ENCODE measurements around the gene EIF3F.

DNA sequence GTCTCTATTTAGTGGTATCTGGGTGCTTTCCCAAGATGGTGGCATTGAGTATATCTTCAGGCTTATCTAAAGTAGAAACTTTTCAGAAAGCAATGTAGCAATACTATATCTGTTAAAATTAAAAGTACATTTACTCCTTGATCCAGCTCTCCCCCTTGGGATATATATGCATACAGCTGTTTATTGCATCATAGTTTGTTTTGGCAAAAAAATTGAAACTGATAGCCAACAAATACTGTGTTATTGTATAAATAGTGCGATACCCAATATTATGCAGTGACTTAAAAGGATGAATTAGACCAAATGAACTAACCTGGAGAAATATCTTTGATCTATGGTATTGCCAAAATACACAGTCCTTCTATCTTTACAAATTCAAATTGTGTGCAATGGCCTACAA, 37.2 kb upstream of the EIF3F start:
- no peak for TF ChIP-seq POLR2A (IDR thresholded peaks at IDR 0.05)
- no peak for TF ChIP-seq POLR2AphosphoS5 (IDR thresholded peaks at IDR 0.05)
- TF ChIP-seq, protein P1, sequence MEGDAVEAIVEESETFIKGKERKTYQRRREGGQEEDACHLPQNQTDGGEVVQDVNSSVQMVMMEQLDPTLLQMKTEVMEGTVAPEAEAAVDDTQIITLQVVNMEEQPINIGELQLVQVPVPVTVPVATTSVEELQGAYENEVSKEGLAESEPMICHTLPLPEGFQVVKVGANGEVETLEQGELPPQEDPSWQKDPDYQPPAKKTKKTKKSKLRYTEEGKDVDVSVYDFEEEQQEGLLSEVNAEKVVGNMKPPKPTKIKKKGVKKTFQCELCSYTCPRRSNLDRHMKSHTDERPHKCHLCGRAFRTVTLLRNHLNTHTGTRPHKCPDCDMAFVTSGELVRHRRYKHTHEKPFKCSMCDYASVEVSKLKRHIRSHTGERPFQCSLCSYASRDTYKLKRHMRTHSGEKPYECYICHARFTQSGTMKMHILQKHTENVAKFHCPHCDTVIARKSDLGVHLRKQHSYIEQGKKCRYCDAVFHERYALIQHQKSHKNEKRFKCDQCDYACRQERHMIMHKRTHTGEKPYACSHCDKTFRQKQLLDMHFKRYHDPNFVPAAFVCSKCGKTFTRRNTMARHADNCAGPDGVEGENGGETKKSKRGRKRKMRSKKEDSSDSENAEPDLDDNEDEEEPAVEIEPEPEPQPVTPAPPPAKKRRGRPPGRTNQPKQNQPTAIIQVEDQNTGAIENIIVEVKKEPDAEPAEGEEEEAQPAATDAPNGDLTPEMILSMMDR (IDR thresholded peaks at IDR 0.05) = no peak
- no peak for TF ChIP-seq EP300 (IDR thresholded peaks at IDR 0.05)

Data from stomach (tissue), 4 donors.